CD4-positive, alpha-beta T cell treated with Interleukin-10 for 1 hour (primary cell): ENCODE measurements around the gene CHD8.
"Not testable (repeated sequence)": the region's sequence is repeated elsewhere in the genome, so short reads cannot be mapped to it uniquely, and the experiment has no call there.

Experiments
- DNase-seq: peaks from one replicate; pipeline ENCODE4 v3.0.0-alpha.2; 2020

Gene CHD8, protein sequence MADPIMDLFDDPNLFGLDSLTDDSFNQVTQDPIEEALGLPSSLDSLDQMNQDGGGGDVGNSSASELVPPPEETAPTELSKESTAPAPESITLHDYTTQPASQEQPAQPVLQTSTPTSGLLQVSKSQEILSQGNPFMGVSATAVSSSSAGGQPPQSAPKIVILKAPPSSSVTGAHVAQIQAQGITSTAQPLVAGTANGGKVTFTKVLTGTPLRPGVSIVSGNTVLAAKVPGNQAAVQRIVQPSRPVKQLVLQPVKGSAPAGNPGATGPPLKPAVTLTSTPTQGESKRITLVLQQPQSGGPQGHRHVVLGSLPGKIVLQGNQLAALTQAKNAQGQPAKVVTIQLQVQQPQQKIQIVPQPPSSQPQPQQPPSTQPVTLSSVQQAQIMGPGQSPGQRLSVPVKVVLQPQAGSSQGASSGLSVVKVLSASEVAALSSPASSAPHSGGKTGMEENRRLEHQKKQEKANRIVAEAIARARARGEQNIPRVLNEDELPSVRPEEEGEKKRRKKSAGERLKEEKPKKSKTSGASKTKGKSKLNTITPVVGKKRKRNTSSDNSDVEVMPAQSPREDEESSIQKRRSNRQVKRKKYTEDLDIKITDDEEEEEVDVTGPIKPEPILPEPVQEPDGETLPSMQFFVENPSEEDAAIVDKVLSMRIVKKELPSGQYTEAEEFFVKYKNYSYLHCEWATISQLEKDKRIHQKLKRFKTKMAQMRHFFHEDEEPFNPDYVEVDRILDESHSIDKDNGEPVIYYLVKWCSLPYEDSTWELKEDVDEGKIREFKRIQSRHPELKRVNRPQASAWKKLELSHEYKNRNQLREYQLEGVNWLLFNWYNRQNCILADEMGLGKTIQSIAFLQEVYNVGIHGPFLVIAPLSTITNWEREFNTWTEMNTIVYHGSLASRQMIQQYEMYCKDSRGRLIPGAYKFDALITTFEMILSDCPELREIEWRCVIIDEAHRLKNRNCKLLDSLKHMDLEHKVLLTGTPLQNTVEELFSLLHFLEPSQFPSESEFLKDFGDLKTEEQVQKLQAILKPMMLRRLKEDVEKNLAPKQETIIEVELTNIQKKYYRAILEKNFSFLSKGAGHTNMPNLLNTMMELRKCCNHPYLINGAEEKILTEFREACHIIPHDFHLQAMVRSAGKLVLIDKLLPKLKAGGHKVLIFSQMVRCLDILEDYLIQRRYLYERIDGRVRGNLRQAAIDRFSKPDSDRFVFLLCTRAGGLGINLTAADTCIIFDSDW (N-terminal part only)

DNA sequence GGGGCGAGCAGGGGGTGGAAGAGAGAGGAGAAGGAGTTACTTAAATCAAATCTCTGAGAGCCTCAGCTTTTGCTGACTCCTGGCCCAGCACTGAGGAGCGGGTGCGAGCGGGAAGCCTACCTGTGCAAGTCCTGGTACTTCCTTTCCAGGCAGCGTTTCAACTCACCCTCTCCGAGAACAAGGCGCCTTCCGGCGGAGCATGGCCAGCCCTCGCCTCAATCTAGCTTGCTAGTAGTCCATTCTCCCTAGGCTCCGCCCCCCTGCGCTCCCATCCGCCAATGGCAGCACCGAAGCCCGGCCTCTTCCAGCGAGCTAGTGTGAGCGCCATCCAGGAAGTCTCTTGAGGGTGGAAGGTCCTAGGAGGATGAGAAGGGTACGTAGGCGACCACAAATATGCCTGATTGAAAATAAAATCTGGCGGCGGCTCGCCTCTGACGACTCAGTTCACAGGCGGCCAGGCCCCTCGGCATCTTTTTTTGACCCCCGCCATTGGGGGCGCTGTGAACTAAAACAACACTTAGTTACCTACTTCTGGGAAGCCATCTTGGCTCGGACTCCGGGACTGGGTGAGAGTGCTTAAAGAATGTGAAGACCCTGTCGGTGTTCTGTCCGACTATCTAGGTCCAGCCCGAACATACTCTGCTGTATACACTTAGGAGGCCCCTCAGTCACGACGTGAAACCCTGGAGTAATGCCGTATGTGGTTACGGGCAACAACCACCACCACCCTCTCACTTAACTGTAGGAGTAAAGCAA, at the start of gene CHD8:
Gene CHD8, minus strand, starts transcription at position 212 of the 756 bp plus-strand sequence. CDS start 24,480 bp downstream, outside the sequence.
- peak; percentile 99 for DNase-seq

DNA sequence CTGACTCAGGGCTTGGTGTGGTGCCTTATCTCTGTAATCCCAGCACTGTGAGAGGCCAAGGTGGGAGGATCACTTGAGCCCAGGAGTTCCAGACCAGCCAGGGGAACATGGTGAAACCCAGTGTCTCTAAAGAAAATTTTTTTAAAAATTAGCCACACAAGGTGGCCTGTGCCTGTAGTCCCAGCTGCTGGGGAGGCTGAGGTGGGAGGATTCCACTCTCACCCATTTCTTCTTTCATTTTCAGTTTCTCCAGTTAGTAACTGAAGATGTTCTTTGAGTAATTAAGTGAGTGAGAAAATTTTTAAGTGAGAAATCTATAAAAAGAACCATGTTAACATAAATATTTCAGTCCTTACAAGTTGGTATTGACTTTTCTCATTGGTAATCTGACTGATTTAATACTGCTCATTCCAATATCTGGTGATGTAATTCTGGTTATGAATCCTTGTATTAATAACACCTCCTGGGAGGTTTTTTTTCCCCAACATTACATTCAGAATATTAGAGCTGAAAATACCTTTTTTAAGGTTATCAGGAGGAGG, 49.2 kb upstream of the CHD8 start:
- peak; percentile 36 for DNase-seq

DNA sequence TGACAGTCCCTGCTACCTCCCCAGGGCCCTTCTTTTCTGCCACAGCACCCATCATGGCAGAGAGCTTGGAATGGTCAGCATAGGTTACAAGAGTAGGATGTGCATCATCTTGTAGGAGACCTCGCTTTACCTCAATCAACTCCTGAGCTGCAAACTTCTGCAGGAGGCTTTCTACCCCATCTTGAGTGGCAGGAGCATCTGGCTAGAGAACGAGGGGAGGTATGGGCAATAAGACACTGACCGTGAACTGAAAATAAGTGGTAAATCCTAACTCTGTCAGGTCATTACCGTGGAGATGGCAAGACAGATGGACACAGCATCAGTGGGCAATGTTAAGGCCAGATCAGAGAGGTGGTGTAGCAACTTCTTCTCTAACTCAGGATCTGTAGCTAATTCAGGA, 47.5 kb upstream of the CHD8 start:
- DNase-seq, result no peak

GRCh38 chr14:21501568-21501967, 45.6 kb upstream of the CHD8 start:
- no peak for DNase-seq

DNA sequence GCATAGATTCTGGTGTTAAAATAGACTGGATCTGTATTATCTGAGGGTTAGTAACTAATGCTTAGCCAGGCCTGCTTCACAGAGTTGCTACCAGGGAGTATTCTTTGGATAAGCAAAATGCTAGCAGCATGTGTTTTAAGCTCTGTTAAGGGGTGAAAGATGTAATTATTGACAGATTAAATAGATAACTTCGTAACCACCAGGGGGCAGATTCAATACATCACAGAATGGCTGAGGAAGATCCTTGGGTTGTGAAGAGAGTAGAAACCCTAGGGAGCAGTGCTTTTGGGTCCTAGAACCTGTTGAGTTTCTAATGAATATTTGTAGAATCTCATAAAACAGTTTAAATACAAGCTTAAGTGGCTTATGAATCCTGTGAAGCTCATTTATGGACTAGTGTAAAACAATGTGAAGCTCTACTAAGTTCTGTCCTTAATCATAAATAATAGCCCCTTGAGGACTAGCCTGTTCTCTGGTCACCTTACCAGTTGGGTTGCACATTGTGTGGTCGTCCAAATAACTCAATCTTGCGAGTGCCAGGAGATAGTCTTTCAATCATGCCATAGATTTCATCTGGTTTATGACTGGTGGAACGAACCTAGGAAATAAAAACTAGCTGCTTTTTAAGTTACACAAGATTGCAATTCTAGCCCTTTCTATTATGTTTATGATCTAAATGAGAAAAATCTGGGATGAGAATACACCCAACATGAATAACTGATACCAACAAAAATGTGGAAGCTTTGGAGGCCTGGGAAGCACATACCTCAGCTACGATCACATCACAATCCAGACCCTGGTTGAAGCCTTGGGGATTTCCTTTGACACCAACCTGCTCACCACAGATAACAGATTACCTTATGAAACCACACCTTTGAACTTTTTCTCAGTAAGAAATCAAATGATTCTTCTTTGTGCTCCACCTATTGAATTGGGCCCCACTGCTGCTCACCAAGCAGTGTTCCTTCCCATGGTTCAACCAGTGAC, 42.9 kb upstream of the CHD8 start:
- peak; percentile 71 for DNase-seq

- DNase-seq, result no peak
Measured at GRCh38 chr14:21496453-21496852, 40.5 kb upstream of the CHD8 start.

GRCh38 chr14:21494902-21495762, 39.2 kb upstream of the CHD8 start:
- DNase-seq, result no peak

- no peak for DNase-seq
Measured at GRCh38 chr14:21486640-21487087, 30.7 kb upstream of the CHD8 start.

DNA sequence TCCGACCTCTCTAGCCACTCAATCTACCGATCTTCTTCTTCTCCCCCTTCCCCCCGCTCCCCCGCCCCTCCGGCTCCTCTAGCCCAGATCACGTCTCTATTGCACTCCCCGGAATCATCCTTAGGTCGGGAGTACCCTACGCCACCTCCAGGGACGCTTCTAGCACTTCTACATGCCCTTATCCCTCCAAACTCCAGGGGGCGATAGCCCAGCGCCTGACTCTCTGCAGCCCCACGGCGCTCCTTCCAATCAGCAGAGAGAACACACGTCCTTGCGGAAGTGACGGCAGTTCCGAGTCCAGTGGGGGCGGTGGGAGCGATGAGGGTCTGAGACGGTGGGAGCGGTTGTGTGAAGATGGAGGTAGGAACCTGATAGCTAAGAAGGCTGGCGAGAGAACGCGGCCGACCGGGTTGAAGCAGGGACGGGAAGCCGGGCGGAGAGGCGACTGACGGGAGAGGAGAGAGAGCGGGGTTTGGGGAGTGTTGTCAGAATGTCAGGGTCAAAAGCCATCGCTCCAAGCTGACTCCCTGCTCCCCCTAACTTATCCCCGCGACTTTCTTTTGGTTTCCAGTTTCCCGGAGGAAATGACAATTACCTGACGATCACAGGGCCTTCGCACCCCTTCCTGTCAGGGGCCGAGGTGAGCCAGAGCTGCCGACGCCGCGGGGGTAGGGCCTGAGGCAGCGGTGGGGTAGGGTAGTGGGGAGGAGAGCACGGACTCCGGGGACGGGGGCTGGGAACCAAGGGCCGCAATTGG, 21.2 kb upstream of the CHD8 start, which contains the start of the genes RAB2B and TOX4:
Gene RAB2B, minus strand, starts transcription at position 35 of the 757 bp plus-strand sequence. CDS start 87 bp downstream, outside the sequence.
Gene TOX4, plus strand, starts transcription at position 271 of the 757 bp plus-strand sequence. Its CDS starts 84 bp downstream, at position 355.
- DNase-seq, result peak; percentile 99

GRCh38 chr14:21476523-21476924, 20.6 kb upstream of the CHD8 start:
- DNase-seq, result no peak

DNA sequence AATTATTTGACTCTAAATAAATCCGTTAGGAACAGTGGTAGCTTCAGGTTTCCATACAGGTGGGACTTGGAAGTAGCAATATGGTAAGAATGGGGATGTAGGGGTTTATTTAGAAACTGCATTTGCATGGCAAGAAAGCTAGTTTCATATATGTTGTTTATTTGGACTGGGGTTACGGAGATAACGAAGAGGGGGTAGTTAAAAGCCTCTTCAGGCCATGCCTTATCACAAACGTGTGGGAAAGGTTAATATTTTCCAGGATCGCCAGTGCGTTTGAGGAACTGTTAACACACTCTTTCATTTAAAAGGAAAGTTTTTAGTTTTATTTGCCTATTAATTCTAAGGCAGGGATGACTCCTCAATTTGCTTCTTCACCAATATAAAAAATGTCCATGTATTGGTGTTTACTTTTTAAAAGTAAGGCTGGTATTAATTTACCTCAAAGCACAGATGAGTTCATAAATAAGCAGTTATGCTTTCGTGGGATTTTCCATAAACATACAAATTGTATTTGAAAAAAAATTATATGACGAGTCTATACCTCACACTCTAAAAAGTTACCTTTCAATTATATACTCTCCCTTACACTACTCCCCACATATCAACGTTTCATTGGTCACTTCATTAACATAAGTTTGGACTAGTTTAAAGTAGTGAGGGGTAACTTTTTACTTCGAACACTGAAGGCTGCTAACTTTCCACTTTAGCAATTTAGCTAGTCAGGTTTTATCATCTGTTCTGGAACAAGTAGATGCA, 20.0 kb upstream of the CHD8 start:
- no peak for DNase-seq

DNA sequence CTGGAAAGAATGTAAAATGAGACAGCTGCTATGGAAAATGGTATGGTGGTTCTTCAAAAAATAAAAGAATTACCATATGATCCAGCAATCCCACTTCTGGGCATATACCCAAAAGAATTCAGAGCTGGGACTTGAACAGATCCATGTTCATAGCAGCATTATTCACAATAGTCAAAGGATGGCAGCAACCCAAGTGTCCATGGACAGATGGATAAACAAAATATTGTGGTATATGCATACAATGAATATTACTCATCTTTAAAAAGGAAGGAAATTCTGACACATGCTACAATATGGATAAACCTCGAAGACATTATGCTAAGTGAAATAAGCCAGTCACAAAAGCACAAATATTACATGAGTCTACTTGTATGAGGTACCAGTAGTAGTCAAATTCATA, 11.7 kb upstream of the CHD8 start:
- DNase-seq, result no peak

GRCh38 chr14:21455592-21455911, 371 bp downstream of the CHD8 start:
- DNase-seq, result no peak

DNA sequence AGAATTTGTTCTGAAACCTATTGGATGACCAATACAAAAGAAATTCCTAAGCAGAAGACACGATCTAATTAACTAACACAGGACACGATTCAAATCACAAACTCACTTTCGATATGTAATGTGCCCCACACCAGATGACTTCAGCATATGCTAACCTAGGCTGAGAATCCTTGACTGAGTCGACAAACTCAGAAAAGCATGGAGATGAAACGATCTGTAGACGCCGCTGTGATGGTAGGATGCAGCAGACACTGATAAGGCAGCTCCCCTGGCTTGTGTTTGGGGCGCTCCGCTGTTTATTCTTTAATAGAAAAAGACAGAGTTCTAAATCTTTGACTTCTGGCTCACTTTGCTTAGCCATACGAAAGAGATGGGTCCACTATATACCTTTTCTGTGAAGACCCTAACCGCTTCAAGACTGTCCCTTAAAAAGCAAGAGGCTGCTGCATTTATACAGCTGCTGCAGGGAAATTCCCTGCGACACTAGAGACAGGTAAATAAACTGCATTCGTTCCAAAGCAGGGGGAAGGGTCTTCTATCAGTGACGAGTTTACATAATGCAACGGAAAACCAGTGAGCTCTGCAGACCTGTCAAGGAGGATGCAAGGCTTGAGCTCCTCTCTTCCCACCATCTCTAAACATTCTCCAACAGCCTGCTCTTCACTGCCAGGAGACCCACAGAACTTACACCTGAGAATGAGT, 929 bp downstream of the CHD8 start:
- peak; percentile 51 for DNase-seq

- DNase-seq, result no peak
Measured at GRCh38 chr14:21449899-21450216, 6.1 kb downstream of the CHD8 start.

DNA sequence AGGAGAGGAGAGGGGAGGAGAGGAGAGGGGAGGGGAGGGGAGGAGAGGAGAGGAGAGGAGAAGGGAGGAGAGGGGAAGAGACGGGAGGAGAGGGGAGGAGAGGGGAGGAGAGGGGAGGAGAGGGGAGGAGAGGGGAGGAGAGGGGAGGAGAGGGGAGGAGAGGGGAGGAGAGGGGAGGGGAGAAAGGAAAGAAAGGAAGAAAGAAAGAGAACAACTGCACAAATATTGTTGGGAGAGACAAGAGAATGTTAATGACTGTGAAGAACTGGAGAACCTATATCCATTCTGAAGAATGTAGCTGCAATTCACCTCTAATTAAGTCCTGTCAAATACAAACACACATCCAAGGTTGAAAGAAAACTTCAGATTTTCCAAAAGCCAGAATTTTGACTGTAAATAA, 13.3 kb downstream of the CHD8 start:
- not testable (repeated sequence) for DNase-seq

- DNase-seq, result no peak
Measured at GRCh38 chr14:21440859-21441258, 15.1 kb downstream of the CHD8 start.
